Ascending aorta (tissue), 2 donors: ENCODE measurements around the gene SLC22A17. TPM values are rescaled to one million over a fixed set of nuclear protein-coding genes. Genes with fewer than 3 reads are reported as not detected.
"Not testable (repeated sequence)": the region's sequence is repeated elsewhere in the genome, so short reads cannot be mapped to it uniquely, and the experiment has no call there.

Source experiments
- DNase-seq, 2 donors: peaks; one replicate each; pipeline ENCODE4 v3.0.0-alpha.2; 2019; ENCODE audit warnings: low spot score in 2 of 2
- H3K27ac ChIP-seq, 2 donors: fragments of 200-600 bp; sonication (generic); one replicate each; pipeline ENCODE4 v1.5.1; 2016 to 2017; ENCODE audit warnings: mild to moderate bottlenecking in 1 of 2
- H3K27me3 ChIP-seq: fragments of 200-600 bp; sonication (generic); one replicate; pipeline ENCODE4 v1.5.1; 2017
- H3K36me3 ChIP-seq, 2 donors: fragments of 200-600 bp; sonication (generic); one replicate each; pipeline ENCODE4 v1.5.1; 2016
- H3K4me1 ChIP-seq, 2 donors: fragments of 200-600 bp; sonication (generic); one replicate each; pipeline ENCODE4 v1.5.1; 2016 to 2017; ENCODE audit warnings: mild to moderate bottlenecking in 1 of 2
- H3K4me3 ChIP-seq, 2 donors: fragments of 200-600 bp; sonication (generic); one replicate each; pipeline ENCODE4 v1.5.1; 2016 to 2017; ENCODE audit warnings: mild to moderate bottlenecking in 1 of 2
- H3K9me3 ChIP-seq, 2 donors: fragments of 200-600 bp; sonication (generic); one replicate each; pipeline ENCODE4 v1.5.1; 2016
- CTCF ChIP-seq, 3 experiments: fragments of 200-600 bp in 2 of 3; fragments of 450-650 bp in 1 of 3; sonication (generic) in 2 of 3; IDR thresholded peaks; one replicate each; pipeline ENCODE4 v1.5.1; 2016 to 2019; ENCODE audit warnings: antibody characterized with exemption in 3 of 3, mild to moderate bottlenecking in 1 of 3, moderate library complexity in 1 of 3
- intact Hi-C: fragments of 100-400 bp; cut with DNase I; formaldehyde crosslinking; loops from one replicate; pipeline ENCODE4 v1.15.1; 2023
- total RNA-seq: library from RNA; depleted of rRNA; stranded (reverse); fragments of >200 nt; gene quantifications from one replicate; pipeline ENCODE4 v1.1.0, GENCODE V29; 2016

SLC22A17 gene
- total RNA-seq, 1 donor from 2014 or later, result 89.7 TPM

- H3K4me3 ChIP-seq, result no peak overlapping the region
- H3K9me3 ChIP-seq, result no peaks in the 10 kb centered on the region
- H3K27ac ChIP-seq, result no peak overlapping the region
- no peaks in the 10 kb centered on the region for H3K27me3 ChIP-seq
- H3K36me3 ChIP-seq, result no peaks in the 10 kb centered on the region
- H3K4me1 ChIP-seq, result no peaks in the 10 kb centered on the region
- intact Hi-C loops, result no loop called here
- no peak for TF ChIP-seq CTCF (IDR thresholded peaks at IDR 0.05)
- no peak for DNase-seq
Measured at GRCh38 chr14:23339506-23340268, 13.0 kb downstream of the SLC22A17 start.

GRCh38 chr14:23335623-23336022, 17.1 kb downstream of the SLC22A17 start:
- Histone ChIP-seq H3K27me3 (no peaks in the 10 kb centered on the region), H3K9me3 (no peaks in the 10 kb centered on the region), H3K4me1 (no peaks in the 10 kb centered on the region), H3K4me3 (no peak overlapping the region), H3K27ac (no peak overlapping the region), H3K36me3 (no peaks in the 10 kb centered on the region)
- DNase-seq, result no peak
- no peak for TF ChIP-seq CTCF (IDR thresholded peaks at IDR 0.05)
- intact Hi-C loops, result no loop called here

- no peaks in the 10 kb centered on the region for H3K27me3 ChIP-seq
- H3K27ac ChIP-seq, result no peak overlapping the region
- intact Hi-C loops, result loop anchor here (1.0 to 10.0 kb wide), 2 partner anchors 52 to 1037 kb away; partner anchors contain the start of gene NFATC4
- peaks cover 22 to 29% of the 10 kb centered on the region in 2 donors for H3K36me3 ChIP-seq
- no peaks in the 10 kb centered on the region for H3K9me3 ChIP-seq
- H3K4me3 ChIP-seq, result no peak overlapping the region
- peak in 1 of 2 donors; percentile 85 for DNase-seq
- peak; percentile 78 to 88 (median 82) for TF ChIP-seq CTCF (IDR thresholded peaks at IDR 0.05)
- peaks cover under 1 to 2% of the 10 kb centered on the region in 2 donors for H3K4me1 ChIP-seq
Measured at GRCh38 chr14:23327947-23328744, 24.5 kb downstream of the SLC22A17 start.

GRCh38 chr14:23326491-23327332, 26.0 kb downstream of the SLC22A17 start:
- intact Hi-C loops, result loop anchor here (10.0 kb wide), 1 partner anchor 1038 kb away; the partner anchor contains the start of gene NFATC4
- peaks cover 5 to 11% of the 10 kb centered on the region in 2 donors for H3K4me1 ChIP-seq
- H3K27me3 ChIP-seq, result no peaks in the 10 kb centered on the region
- no peak overlapping the region for H3K4me3 ChIP-seq
- H3K9me3 ChIP-seq, result no peaks in the 10 kb centered on the region
- no peak overlapping the region for H3K27ac ChIP-seq
- no peak for TF ChIP-seq CTCF (IDR thresholded peaks at IDR 0.05)
- DNase-seq, result peak in 1 of 2 donors; percentile 49
- H3K36me3 ChIP-seq, result peaks cover 25 to 32% of the 10 kb centered on the region in 2 donors

GRCh38 chr14:23325746-23326145, 26.9 kb downstream of the SLC22A17 start:
- H3K27ac ChIP-seq, H3K27me3 ChIP-seq, H3K9me3 ChIP-seq, H3K4me3 ChIP-seq, DNase-seq: not testable (repeated sequence)
- peaks cover 5 to 11% of the 10 kb centered on the region in 2 donors for H3K4me1 ChIP-seq
- intact Hi-C loops, result loop anchor here (10.0 kb wide), 1 partner anchor 1039 kb away; the partner anchor contains the start of gene NFATC4
- peaks cover 25 to 32% of the 10 kb centered on the region in 2 donors for H3K36me3 ChIP-seq
